Prostate gland (tissue), 2 donors: ENCODE measurements around the gene MARCHF2.

Source experiments
- CTCF ChIP-seq, 4 experiments: fragments of 200-600 bp in 2 of 4; fragments of 450-650 bp in 2 of 4; sonication (generic) in 2 of 4; IDR thresholded peaks; 1 replicate in 3 of 4; 2 replicates in 1 of 4; pipeline ENCODE4 v1.5.1; 2016 to 2019; ENCODE audit warnings: antibody characterized with exemption in 4 of 4, mild to moderate bottlenecking in 2 of 4, moderate library complexity in 2 of 4
- POLR2AphosphoS5 ChIP-seq: sonication (generic); formaldehyde crosslinking; IDR thresholded peaks from one replicate; pipeline ENCODE4 v1.6.1; 2017; ENCODE audit warnings: antibody characterized with exemption

GRCh38 chr19:8401981-8402411, 11.1 kb upstream of the MARCHF2 start:
- TF ChIP-seq CTCF (IDR thresholded peaks at IDR 0.05) (no peak), POLR2AphosphoS5 (no peak)
